DND-41 (cell line): ENCODE data around the gene PCP2.

Source experiments
- ATAC-seq: fragments of 200-7000 bp; cut with Tn5 transposase; 3 replicates; pipeline ENCODE4 v1.9.1; 2021; ENCODE audit warnings: low read depth; ENCODE audit not compliant: insufficient read depth
- DNase-seq: peaks from one replicate; pipeline ENCODE4 v3.0.0-alpha.2; 2020
- H2AFZ ChIP-seq: 2 replicates; pipeline ENCODE4 v1.6.0; 2012; ENCODE audit warnings: low read depth, low read length
- H3K27ac ChIP-seq: 2 replicates; pipeline ENCODE4 v1.5.1; 2012; ENCODE audit warnings: low read length, inconsistent platforms
- H3K27me3 ChIP-seq: fragments of 200-600 bp; sonication (generic); 2 replicates; pipeline ENCODE4 v1.6.0; 2012; ENCODE audit warnings: low read length, mild to moderate bottlenecking, inconsistent platforms; ENCODE audit not compliant: insufficient read depth, poor library complexity
- H3K36me3 ChIP-seq: 2 replicates; pipeline ENCODE4 v1.5.1; 2012; ENCODE audit warnings: low read length, inconsistent platforms; ENCODE audit not compliant: insufficient read depth
- H3K4me1 ChIP-seq: 2 replicates; pipeline ENCODE4 v1.5.1; 2012; ENCODE audit warnings: mild to moderate bottlenecking, low read length; ENCODE audit not compliant: insufficient read depth
- H3K4me2 ChIP-seq: 2 replicates; pipeline ENCODE4 v1.6.0; 2012; ENCODE audit warnings: mild to moderate bottlenecking, moderate library complexity, low read length, inconsistent platforms; ENCODE audit not compliant: insufficient read depth
- H3K4me3 ChIP-seq, 2 experiments: fragments of 200-600 bp in 1 of 2; shearing (Covaris generic) in 1 of 2; 2 replicates each; pipeline ENCODE4 v1.5.1; 2012 to 2016; ENCODE audit warnings: inconsistent platforms in 2 of 2, low read length in 2 of 2, mild to moderate bottlenecking in 2 of 2, low read depth in 1 of 2, moderate library complexity in 1 of 2
- H3K79me2 ChIP-seq: 2 replicates; pipeline ENCODE4 v1.6.0; 2012; ENCODE audit warnings: low read length, inconsistent platforms; ENCODE audit not compliant: insufficient read depth
- H3K9ac ChIP-seq: 2 replicates; pipeline ENCODE4 v1.6.0; 2012; ENCODE audit warnings: low read depth, mild to moderate bottlenecking, inconsistent platforms, low read length, moderate library complexity
- H3K9me3 ChIP-seq: 2 replicates; pipeline ENCODE4 v1.5.1; 2012; ENCODE audit warnings: low read length, moderate library complexity, mild to moderate bottlenecking, inconsistent platforms; ENCODE audit not compliant: insufficient read depth, severe bottlenecking
- H4K20me1 ChIP-seq: 2 replicates; pipeline ENCODE4 v1.6.0; 2012; ENCODE audit warnings: low read length; ENCODE audit not compliant: insufficient read depth
- EZH2 ChIP-seq: IDR thresholded peaks from 3 replicates; pipeline ENCODE4 v1.6.1; 2012; ENCODE audit warnings: borderline replicate concordance, low read depth, mild to moderate bottlenecking, moderate library complexity, low read length, inconsistent platforms; ENCODE audit not compliant: severe bottlenecking
- TF ChIP-seq, protein P1 (sequence below): IDR thresholded peaks from 2 replicates; pipeline ENCODE4 v1.5.1; 2012; ENCODE audit warnings: borderline replicate concordance, low read length, moderate library complexity, mild to moderate bottlenecking; ENCODE audit not compliant: poor library complexity, severe bottlenecking; ENCODE audit errors: extremely low read depth

The PCP2 gene

DNA sequence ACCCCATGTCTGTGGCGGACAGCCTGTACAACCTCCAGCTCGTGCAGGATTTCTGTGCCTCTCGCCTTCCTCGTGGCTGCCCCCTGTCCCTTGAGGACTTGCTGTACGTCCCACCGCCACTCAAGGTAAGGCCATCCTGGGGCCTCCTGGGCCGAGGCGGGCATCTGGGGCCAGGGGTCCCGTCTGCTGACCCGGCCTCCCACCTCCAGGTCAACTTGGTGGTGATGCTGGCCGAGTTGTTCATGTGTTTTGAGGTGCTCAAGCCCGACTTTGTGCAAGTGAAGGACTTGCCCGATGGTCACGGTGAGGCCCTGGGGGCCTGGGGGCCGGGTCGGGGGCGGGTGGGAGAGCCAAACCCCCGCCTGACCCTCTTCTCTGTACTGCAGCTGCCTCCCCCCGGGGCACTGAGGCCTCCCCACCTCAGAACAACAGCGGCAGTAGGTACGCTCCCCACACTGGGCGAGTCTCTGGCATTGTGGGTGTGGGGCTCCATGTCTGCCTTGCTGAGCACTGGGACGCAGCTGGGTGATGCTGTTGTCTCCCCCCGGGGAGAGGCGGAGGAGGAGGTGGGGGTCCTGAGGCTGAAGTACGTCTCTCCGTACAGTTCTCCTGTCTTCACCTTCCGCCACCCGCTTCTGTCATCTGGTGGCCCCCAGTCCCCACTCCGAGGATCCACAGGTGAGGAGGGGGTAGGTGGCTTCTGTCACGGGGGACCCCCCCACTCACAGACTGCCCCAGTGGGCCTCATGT lies 22.9 kb downstream of the PCP2 start:
- H3K4me1 ChIP-seq, result no peaks in the 10 kb centered on the region
- no peak overlapping the region for H3K27ac ChIP-seq
- H4K20me1 ChIP-seq, result no peaks in the 10 kb centered on the region
- no peaks in the 10 kb centered on the region for H3K27me3 ChIP-seq
- TF ChIP-seq EZH2, result no peak
- TF ChIP-seq, protein P1, sequence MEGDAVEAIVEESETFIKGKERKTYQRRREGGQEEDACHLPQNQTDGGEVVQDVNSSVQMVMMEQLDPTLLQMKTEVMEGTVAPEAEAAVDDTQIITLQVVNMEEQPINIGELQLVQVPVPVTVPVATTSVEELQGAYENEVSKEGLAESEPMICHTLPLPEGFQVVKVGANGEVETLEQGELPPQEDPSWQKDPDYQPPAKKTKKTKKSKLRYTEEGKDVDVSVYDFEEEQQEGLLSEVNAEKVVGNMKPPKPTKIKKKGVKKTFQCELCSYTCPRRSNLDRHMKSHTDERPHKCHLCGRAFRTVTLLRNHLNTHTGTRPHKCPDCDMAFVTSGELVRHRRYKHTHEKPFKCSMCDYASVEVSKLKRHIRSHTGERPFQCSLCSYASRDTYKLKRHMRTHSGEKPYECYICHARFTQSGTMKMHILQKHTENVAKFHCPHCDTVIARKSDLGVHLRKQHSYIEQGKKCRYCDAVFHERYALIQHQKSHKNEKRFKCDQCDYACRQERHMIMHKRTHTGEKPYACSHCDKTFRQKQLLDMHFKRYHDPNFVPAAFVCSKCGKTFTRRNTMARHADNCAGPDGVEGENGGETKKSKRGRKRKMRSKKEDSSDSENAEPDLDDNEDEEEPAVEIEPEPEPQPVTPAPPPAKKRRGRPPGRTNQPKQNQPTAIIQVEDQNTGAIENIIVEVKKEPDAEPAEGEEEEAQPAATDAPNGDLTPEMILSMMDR, result no peak
- H3K4me2 ChIP-seq, result no peak overlapping the region
- no peak overlapping the region for H3K4me3 ChIP-seq
- no peaks in the 10 kb centered on the region for H3K9me3 ChIP-seq
- no peak for DNase-seq
- H3K9ac ChIP-seq, result no peak overlapping the region
- H3K79me2 ChIP-seq, result no peaks in the 10 kb centered on the region
- no peak for ATAC-seq
- no peak overlapping the region for H2AFZ ChIP-seq
- H3K36me3 ChIP-seq, result no peaks in the 10 kb centered on the region

DNA sequence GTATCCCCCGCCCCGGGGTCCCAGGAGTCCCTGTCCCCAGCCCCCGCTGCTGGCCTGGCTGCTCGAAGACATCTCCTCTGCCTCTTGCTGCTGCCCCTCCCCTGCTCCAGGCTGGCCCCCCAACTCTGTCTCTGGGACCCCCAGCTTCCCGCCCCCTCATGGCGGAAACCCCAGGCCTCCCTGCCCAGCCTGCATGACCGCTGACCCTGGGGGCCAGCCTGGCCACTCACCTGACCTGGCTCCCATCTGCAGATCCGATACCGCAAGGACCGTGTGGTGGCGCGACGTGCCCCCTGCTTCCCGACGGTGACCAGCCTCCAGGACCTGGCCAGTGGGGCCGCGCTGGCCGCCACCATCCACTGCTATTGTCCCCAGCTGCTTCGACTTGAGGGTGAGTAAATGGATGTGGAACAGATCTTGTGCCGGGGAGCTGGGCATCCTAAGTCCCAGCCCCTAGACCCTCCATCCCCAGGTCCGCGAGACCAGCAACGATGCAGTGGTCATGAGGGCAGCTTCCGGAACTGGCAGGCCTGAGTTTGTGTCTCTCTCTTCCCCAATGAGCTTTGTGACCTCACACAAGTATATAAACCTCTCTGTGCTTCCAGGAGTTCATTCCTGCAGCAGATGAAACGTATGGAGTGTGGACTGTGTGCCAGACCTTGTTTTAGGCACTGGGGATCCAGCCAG lies 25.5 kb downstream of the PCP2 start:
- Histone ChIP-seq H3K27ac (no peak overlapping the region), H2AFZ (no peak overlapping the region), H3K9ac (no peak overlapping the region), H3K27me3 (no peaks in the 10 kb centered on the region), H4K20me1 (no peaks in the 10 kb centered on the region), H3K36me3 (no peaks in the 10 kb centered on the region), H3K79me2 (no peaks in the 10 kb centered on the region), H3K9me3 (no peaks in the 10 kb centered on the region), H3K4me2 (no peak overlapping the region), H3K4me3 (no peak overlapping the region), H3K4me1 (no peaks in the 10 kb centered on the region)
- DNase-seq (no peak), ATAC-seq (no peak)
- TF ChIP-seq EZH2, result no peak
- TF ChIP-seq, protein P1, result no peak

DNA sequence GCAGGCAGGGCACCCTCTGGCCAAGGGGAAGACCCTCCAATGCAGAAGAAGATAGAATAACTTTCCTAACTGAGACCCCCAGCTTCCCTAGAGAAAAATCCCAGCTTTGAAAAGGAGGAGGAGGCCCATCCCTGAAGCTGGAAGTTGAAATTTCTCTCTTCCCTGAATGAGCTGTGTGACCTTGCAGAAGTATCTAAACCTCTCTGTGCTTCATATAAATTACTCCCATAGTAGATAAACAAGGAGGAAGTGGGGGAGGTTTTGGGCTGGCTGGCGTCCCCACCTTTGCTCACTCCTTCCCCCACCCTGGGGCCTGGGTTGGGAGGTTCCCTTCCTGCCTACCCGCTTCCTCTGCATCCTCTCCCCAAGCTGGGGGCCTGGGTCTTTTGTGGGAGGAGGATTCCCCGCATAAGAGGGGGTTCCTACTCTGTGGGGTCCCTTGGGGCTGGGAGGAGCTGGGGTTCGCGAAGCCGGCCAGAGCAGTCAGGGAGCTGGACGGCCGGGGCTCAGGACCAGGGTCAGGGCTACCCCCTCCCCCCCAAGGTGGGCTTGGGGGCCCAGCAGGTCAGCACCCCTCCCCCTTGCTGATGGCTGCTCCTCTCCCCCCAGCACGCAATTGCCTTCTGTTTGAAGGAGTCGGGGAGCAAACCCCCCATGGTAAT lies 26.2 kb downstream of the PCP2 start:
- no peak overlapping the region for H2AFZ ChIP-seq
- no peaks in the 10 kb centered on the region for H3K27me3 ChIP-seq
- no peaks in the 10 kb centered on the region for H3K36me3 ChIP-seq
- TF ChIP-seq, protein P1, result no peak
- TF ChIP-seq EZH2, result no peak
- no peak overlapping the region for H3K4me3 ChIP-seq
- ATAC-seq (no peak), DNase-seq (no peak)
- no peaks in the 10 kb centered on the region for H4K20me1 ChIP-seq
- H3K4me1 ChIP-seq, result no peaks in the 10 kb centered on the region
- no peaks in the 10 kb centered on the region for H3K9me3 ChIP-seq
- H3K79me2 ChIP-seq, result no peaks in the 10 kb centered on the region
- H3K4me2 ChIP-seq, result no peak overlapping the region
- H3K27ac ChIP-seq, result no peak overlapping the region
- no peak overlapping the region for H3K9ac ChIP-seq
